Panc1 (cell line): Measurements from ENCODE around the gene PNPLA8. TPM values are rescaled to one million over a fixed set of nuclear protein-coding genes. Genes with fewer than 3 reads are reported as not detected.

Source experiments
- ATAC-seq: fragments of 200-7000 bp; cut with Tn5 transposase; 2 replicates; pipeline ENCODE4 v1.9.1; 2020; ENCODE audit warnings: mild to moderate bottlenecking, moderate library complexity
- BruUV-seq: library from RNA; stranded (reverse); fragments of 400-500 nt; replicated peaks from 2 replicates; lab custom pipeline; 2021; lab: Mats Ljungman, UMichigan
- CTCF ChIA-PET: fragments of 300-600 bp; sonication (Branson Sonifier 250); formaldehyde crosslinking; loops from one replicate; lab custom pipeline; 2022; ENCODE audit warnings: antibody characterized with exemption; lab: Charles Lee
- POLR2A ChIA-PET: fragments of 300-600 bp; sonication (Branson Sonifier 250); formaldehyde crosslinking; loops from one replicate; lab custom pipeline; 2022; ENCODE audit warnings: antibody characterized with exemption; lab: Charles Lee
- DNase-seq: peaks from one replicate; pipeline ENCODE4 v3.0.0-alpha.2; 2010; ENCODE audit warnings: low read depth, low spot score
- H3K27ac ChIP-seq: 2 replicates; pipeline ENCODE4 v1.5.1; 2011; ENCODE audit warnings: mild to moderate bottlenecking, low read length, inconsistent platforms
- H3K27me3 ChIP-seq: fragments of 200-500 bp; sonication (Bioruptor generic); 2 replicates; pipeline ENCODE4 v1.6.0; 2014; ENCODE audit warnings: low read length, inconsistent platforms; ENCODE audit not compliant: control insufficient read depth, insufficient read depth
- H3K36me3 ChIP-seq: fragments of 200-500 bp; sonication (Bioruptor generic); 2 replicates; pipeline ENCODE4 v1.5.1; 2014; ENCODE audit warnings: inconsistent platforms, mild to moderate bottlenecking, low read length, moderate library complexity; ENCODE audit not compliant: control insufficient read depth, insufficient read depth
- H3K4me1 ChIP-seq: 2 replicates; pipeline ENCODE4 v1.5.1; 2011; ENCODE audit warnings: inconsistent platforms, mild to moderate bottlenecking, low read length, moderate library complexity; ENCODE audit not compliant: control insufficient read depth, insufficient read depth
- H3K4me3 ChIP-seq, 2 experiments: 2 replicates each; pipeline ENCODE4 v1.5.1; 2011 to 2012; ENCODE audit warnings: low read depth in 2 of 2, low read length in 2 of 2, mild to moderate bottlenecking in 2 of 2, inconsistent platforms in 1 of 2, moderate library complexity in 1 of 2
- H3K9me3 ChIP-seq: fragments of 200-500 bp; sonication (Bioruptor generic); 2 replicates; pipeline ENCODE4 v1.5.1; 2014; ENCODE audit warnings: low read depth, mild to moderate bottlenecking, inconsistent platforms, low read length, moderate library complexity; ENCODE audit not compliant: control insufficient read depth, insufficient read depth
- CTCF ChIP-seq: fragments of 450-650 bp; IDR thresholded peaks from 2 replicates; pipeline ENCODE4 v1.5.1; 2017; ENCODE audit warnings: mild to moderate bottlenecking
- POLR2AphosphoS5 ChIP-seq: IDR thresholded peaks from 2 replicates; pipeline ENCODE4 v1.6.1; 2012; ENCODE audit warnings: mild to moderate bottlenecking, low read depth, low read length, moderate library complexity
- REST ChIP-seq, 2 experiments: IDR thresholded peaks; 2 replicates each; pipeline ENCODE4 v1.6.1; 2011 to 2012; ENCODE audit warnings: low read depth in 2 of 2, control low read depth in 1 of 2, low read length in 1 of 2, mild to moderate bottlenecking in 1 of 2, moderate library complexity in 1 of 2; ENCODE audit not compliant: insufficient read depth in 1 of 2
- SIN3A ChIP-seq: IDR thresholded peaks from 2 replicates; pipeline ENCODE4 v1.6.1; 2012; ENCODE audit warnings: low read depth, mild to moderate bottlenecking, low read length, moderate library complexity, borderline replicate concordance; ENCODE audit not compliant: insufficient read depth
- TCF7L2 ChIP-seq: IDR thresholded peaks from 2 replicates; pipeline ENCODE4 v1.6.1; 2011; ENCODE audit warnings: mild to moderate bottlenecking, low read depth, low read length, inconsistent platforms
- in situ Hi-C: cut with HindIII; loops from 2 replicates; pipeline ENCODE4 v1.10.0; 2016; ENCODE audit warnings: low sequenced_read_pairs, low pct_unique_long_range_greater_than_20kb
- intact Hi-C: fragments of 100-400 bp; cut with micrococcal nuclease; formaldehyde crosslinking; loops from one replicate; pipeline ENCODE4 v1.10.0; 2022; ENCODE audit not compliant: unreplicated experiment
- total RNA-seq: library from RNA; stranded (reverse); gene quantifications from one replicate; pipeline ENCODE4 v1.2.1, GENCODE V29; 2021; ENCODE audit not compliant: unreplicated experiment

The PNPLA8 gene
- total RNA-seq, 1 experiment from 2014 or later = 18.1 TPM

- no peaks in the 10 kb centered on the region for H3K27me3 ChIP-seq
- in situ Hi-C loops = no loop called here
- ATAC-seq (no peak), DNase-seq (no peak)
- peaks cover 6% of the 10 kb centered on the region; the same call in 1 of the 2 replicates for H3K4me1 ChIP-seq
- intact Hi-C loops = no loop called here
- BruUV-seq = no TSS peak
- no peak overlapping the region for H3K4me3 ChIP-seq
- no peak overlapping the region for H3K27ac ChIP-seq
- no peak for TF ChIP-seq CTCF
- no peak for TF ChIP-seq POLR2AphosphoS5
- TF ChIP-seq SIN3A = no peak
- TF ChIP-seq TCF7L2 = no peak
- TF ChIP-seq REST (IDR thresholded peaks at IDR 0.05; ENCODE audit: insufficient read depth in 1 of 2, low read depth in 2 of 2, low read length in 1 of 2) = no peak
- POLR2A ChIA-PET = no interaction called here
- CTCF ChIA-PET = no interaction called here
- H3K9me3 ChIP-seq = no peaks in the 10 kb centered on the region
- peaks cover 16% of the 10 kb centered on the region for H3K36me3 ChIP-seq
These were observed 46.5 kb upstream of the PNPLA8 start for GRCh38 chr7:108572480-108572879.

GRCh38 chr7:108570146-108570755 lies 44.3 kb upstream of the PNPLA8 start:
- TF ChIP-seq POLR2AphosphoS5 (no peak), REST (IDR thresholded peaks at IDR 0.05; ENCODE audit: insufficient read depth in 1 of 2, low read depth in 2 of 2, low read length in 1 of 2) (no peak), TCF7L2 (no peak), SIN3A (no peak), CTCF (no peak)
- CTCF ChIA-PET = no interaction called here
- intact Hi-C loops (no loop called here), in situ Hi-C loops (no loop called here)
- no TSS peak for BruUV-seq
- H3K4me3 ChIP-seq = peak overlapping the region; percentile 72 to 92
- H3K27me3 ChIP-seq = no peaks in the 10 kb centered on the region
- POLR2A ChIA-PET = interaction anchor here (0.5 to 0.7 kb wide), 2 partner anchors 45 to 642 kb away, joined by 3 to 5 read pairs; no protein-coding TSS in a partner anchor
- peaks cover 21% of the 10 kb centered on the region for H3K36me3 ChIP-seq
- H3K4me1 ChIP-seq = peaks cover 9% of the 10 kb centered on the region; the same call in 1 of the 2 replicates
- peak; percentile 18 for ATAC-seq
- no peak for DNase-seq
- no peaks in the 10 kb centered on the region for H3K9me3 ChIP-seq
- H3K27ac ChIP-seq = peak overlapping the region; percentile 80
